ENCODE measurements around the gene NRXN3.

DNA sequence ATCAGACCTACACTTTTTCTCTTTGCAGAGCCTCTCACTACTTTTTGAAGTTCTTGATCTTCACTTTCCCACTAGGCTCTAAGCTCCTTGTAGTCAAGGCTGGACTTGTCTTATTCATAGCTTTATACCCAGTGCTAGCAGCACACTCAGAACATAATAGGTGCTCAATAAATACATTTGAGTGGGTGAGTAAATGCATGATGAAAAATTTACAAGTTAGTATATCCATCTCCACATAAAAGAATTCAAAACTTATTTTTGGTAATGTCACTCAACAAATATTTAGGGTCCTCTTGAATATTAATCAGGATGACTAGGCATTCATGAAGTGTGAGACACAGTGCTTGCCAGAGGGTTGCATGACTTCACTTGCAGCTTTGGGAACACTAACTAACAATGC, 52.6 kb downstream of the NRXN3 start:
- TF ChIP-seq, protein P1, sequence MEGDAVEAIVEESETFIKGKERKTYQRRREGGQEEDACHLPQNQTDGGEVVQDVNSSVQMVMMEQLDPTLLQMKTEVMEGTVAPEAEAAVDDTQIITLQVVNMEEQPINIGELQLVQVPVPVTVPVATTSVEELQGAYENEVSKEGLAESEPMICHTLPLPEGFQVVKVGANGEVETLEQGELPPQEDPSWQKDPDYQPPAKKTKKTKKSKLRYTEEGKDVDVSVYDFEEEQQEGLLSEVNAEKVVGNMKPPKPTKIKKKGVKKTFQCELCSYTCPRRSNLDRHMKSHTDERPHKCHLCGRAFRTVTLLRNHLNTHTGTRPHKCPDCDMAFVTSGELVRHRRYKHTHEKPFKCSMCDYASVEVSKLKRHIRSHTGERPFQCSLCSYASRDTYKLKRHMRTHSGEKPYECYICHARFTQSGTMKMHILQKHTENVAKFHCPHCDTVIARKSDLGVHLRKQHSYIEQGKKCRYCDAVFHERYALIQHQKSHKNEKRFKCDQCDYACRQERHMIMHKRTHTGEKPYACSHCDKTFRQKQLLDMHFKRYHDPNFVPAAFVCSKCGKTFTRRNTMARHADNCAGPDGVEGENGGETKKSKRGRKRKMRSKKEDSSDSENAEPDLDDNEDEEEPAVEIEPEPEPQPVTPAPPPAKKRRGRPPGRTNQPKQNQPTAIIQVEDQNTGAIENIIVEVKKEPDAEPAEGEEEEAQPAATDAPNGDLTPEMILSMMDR (conservative IDR thresholded peaks at IDR 0.05 in 1 of 2, IDR thresholded peaks at IDR 0.05 in 1 of 2; ENCODE audit: low read depth in 1 of 2, low read length in 2 of 2): no peak
- TF ChIP-seq EZH2 (IDR thresholded peaks at IDR 0.05; ENCODE audit: low read length, missing control alignments): no peak

Data from fibroblast of lung (primary cell).